Mucosa of gallbladder (tissue), 1 donor: ENCODE measurements around the gene RELN. TPM values are rescaled to one million over a fixed set of nuclear protein-coding genes. Genes with fewer than 3 reads are reported as not detected.

Source experiments
- DNase-seq: peaks from one replicate; pipeline ENCODE4 v3.0.0-alpha.2; 2020; ENCODE audit warnings: low spot score
- total RNA-seq: library from RNA; stranded (reverse); gene quantifications from one replicate; pipeline ENCODE4 v1.2.1, GENCODE V29; 2021
- donor health status: DM: no; HTN: no; CAD: no.

RELN gene
- total RNA-seq, 1 donor from 2014 or later: 1.8 TPM

DNA sequence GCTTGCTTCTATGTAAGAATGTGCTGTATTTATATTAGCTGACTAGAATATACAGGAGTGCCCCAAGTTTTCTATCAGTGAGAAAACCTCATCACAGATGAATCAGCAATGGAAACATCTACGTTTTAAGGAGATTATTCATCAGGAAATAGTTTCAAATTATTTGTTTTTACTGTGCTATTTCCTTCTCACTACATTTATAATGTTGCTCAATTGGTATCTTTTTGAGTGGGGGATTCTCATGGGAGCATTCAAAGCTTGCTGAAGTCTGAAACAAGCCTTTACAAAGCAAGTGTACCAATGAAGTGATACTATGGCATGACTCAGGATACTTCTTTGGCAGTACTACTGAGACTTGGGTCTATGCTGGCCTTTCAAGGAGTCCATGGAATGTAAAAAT, 352.4 kb downstream of the RELN start:
- DNase-seq: no peak

DNA sequence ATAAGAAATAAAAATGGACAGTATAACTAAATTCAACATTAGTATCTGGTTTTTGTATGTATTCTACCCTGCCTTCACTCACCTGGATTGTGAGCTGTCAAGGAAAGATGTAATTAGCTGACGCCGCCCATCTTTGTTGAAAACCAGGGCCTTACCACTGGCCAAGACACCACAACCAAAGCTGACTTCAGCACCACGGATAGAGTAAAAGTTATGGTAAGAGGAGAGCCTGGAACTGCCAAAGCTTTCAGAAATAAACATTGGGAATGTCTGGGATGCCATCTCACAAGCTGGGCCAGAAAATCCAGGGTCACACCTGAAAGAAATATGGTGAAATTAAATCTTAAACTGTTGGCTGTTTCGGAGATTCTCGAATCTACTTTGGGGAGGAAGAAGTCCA, 353.3 kb downstream of the RELN start:
- no peak for DNase-seq

DNA sequence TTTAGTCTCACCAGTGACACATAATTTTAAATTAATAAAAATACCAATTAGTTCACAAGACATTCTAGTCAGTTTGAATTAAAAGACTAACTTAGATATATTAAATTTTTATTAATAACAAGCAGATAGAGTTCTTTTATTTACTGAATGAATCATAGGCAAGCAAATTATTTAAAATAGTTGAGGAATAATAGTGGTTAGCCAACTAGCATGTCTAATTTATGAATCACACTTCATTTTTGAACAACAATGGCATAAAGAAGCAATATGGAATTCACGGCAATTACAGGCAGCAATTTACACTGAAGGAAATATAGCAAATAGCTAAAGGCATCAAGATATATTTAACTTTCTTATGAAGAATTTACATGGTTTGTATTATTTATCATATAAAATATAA, 356.5 kb downstream of the RELN start:
- no peak for DNase-seq

DNA sequence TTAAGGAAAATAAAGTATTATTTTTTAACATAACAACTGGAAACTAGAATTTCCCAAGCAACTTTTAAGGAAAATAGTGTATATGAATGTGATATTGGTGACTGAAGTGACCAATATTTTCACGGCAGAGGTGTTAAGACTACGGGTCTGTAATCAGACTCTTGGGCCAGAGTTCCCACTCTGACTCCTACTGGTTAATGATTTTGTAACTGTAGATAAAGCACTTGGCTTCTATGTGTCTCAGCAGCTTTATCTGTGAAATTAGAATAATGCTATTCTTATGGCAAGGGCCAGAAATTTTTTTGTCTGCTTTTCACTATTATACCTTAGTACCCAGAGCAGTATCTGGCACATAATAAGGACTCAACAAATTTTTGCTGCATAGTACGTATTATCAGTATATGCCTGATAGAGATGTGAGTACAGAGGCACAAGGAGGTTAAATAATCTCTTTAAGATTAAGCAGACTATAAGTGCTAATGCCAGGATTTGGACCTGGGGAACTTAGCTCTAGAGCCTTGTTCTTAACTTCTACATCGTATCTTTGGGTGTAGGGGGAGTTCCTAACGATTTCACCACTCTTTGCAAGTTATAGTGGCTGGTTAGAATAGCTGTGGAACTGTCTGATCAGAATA, 357.3 kb downstream of the RELN start:
- no peak for DNase-seq

DNA sequence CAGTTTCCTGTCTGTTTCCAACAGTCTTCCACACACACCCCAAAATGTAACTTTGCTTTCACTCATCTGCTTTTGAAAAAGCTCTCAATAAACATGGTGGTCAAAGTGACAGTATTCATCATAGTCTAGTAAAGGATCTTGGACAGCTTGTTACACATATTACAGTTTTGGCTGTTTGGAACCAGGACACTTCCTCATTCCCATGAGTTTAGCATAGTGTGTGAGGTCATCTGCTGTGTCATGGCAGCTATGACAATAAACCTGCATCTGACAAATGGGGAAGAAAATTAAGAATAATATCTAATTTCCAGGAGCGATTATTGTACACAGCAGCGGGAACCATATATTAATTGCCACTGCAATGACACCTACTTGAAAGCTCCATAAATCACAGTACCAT, 359.1 kb downstream of the RELN start:
- DNase-seq: no peak

DNA sequence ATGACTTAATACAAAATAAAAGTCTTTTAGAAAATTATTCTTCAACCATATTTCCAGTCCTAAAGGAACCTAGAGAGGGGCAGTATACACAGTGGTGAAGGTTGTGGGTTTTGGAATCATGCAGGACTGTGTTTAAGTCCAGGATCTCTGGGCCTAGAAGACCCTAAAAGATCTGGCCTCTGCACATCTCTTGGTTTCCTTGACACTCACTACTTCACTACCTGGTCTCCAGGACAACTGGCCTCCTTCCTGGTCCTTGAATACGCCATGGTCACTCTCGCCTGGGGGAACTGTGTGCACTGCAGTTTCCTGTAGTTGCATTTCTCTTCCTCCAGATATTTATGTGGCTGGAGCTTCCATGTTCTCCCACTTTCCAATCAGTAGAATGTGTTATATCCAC, 360.7 kb downstream of the RELN start:
- no peak for DNase-seq

DNA sequence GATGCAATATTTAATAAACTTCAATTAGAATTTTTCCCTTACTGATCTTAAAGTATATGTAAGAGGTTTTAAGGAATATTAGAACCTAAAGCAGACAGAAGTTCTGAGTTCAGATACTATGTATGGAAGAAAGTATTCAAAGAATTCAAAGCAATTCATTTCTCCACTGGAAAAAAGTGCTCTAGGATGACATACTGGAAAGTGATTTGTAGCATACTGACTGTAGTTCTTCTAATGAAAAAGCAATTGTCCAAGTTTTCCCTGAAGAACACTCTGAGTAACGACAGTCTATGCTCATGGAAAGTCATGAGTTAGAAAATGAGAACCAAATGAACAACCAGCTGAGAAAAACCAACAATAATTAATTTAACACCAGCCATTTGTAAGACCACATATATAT, 362.7 kb downstream of the RELN start:
- DNase-seq: no peak

DNA sequence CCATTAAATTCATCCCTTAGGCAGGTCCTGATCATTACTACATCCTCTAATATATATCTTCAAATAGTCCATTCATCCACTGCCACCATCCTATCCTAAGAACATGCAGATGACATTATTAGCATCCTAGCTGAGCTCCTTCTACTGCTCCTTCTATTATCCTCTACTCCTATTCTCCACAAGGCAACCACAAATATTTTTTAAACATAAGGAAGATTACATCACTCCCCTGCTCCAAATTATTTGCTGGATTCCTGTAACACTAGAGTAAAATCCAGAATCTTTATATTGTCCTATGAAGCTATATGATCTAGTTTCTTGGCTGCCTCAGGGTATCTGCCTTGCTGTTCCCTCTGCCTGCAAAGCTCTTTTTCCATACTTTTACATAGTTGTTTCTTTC, 367.2 kb downstream of the RELN start:
- no peak for DNase-seq

DNA sequence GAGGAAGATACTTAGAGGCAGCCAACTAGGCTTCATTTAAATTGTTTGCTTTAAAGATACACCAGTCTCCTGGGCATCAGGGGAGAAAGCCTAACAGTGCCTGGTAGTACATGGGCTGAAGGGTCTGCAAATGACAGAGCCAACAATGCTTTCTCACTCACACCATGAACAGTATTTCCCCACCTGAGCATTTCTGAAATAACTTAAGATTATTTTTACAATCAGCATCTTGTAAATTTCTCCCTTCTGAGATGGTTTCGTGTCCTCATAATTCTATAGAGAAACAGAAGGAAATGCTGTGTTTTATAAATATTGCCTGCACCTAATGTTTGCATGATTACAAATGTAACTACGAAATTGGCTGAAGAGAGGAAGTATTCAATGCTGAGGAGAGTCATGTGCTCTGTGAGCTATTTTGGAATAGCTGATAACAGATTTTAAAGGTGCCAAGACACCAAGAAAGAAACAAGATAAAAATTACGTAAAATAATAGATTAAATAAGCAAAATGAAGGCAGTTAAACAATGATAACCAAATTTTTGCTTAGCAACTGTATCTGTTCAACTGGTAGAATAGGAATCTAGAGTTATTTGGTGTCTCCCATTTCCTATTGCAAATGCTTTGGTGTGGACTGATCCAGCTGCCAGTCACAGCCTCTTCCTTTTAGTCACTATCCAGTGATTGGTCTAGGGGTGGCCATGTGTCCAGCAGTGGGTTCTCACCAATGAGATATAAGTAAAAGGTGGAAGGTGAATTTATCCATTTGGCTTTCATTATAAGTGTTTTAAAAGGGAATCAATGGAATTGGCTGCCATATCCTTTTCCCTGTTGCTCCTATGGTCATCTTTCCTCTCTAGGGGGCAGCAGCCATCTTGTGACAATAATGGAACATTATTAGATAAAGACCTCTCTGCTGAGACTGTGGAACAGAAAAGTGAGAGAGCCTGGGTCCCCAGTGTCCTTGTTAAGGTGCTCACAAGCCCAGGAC, 375.5 kb downstream of the RELN start:
- no peak for DNase-seq

DNA sequence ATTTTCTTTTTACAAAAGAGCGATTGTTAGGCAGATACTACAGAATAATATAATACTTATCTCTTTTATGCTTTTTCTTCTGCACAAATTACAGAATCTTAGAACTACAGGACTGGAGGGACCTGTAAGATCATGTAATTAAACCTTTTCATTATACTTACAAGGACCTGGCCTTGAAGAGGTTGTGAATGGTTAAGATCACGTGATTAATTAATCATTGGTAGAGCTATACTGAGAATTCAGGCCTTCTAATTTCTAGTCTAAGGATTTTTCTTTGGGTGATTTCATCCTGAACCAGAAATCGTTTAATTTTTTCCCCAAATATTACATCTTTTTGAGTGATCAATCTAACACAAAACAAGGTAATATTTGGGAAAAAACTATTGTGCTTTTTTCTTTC, 379.7 kb downstream of the RELN start:
- no peak for DNase-seq

DNA sequence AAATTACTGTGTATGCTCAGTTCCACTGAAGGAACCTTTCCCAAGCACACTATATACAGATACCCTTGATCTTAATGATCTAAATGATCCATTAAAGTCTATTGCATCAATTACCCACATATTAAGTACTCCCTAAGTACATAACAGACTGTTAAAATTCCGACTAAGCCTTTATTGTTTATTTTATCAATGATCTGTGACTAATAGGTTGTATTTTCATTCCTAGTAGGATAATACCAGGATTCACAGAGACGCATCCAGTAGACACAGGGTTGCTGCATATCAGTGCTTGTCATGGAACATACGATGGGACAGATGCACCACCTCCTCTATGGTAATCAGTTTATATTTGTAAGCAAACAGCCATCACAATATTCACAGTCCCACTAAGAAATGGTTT, 383.8 kb downstream of the RELN start:
- DNase-seq: no peak

DNA sequence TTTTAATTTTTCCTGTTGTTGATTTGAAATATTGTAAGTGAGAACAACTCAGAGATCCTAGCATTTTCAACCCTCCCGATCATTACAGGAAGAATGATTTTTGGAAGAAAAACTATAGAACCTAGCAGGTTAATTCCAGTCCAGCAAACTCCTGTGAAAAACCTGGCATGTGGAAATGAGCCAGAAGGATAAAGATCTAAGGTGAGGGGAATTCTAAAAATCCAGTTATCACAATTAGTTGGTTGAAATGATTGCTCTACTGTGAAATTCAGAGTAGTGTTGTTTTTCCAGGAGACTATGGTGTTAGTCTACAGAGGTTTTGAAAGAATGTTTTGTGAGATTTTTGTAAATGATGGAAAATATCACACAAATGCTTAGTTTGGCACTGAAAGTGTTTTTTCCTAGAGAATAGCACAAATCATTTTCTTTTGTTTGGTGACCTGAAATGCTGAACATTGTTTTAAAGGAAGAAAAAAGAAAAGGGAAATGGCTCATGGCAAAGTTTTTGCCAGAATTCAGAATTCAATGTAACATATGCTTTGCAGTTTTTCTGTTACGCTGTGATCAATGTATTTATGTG, 391.0 kb downstream of the RELN start:
- no peak for DNase-seq

DNA sequence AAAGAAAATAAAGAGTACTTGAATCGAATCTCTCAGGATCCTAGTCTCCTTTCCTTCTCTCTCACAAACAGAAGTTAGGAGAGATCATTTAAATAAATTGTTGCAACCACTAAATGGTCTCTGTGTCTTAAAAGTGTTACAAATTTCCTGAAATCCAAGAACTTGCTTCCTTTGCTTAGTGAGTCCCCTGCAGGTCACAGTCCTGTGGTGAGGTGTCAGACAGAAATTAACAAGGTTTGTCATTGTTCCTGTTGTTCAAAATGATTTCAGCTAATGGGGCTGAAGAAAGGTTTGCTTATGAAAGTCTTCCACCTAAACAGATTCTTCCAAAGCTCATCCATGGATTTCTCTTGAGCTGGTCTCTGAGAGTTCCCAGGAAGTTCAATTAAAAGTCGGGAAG, 391.9 kb downstream of the RELN start:
- DNase-seq: no peak

DNA sequence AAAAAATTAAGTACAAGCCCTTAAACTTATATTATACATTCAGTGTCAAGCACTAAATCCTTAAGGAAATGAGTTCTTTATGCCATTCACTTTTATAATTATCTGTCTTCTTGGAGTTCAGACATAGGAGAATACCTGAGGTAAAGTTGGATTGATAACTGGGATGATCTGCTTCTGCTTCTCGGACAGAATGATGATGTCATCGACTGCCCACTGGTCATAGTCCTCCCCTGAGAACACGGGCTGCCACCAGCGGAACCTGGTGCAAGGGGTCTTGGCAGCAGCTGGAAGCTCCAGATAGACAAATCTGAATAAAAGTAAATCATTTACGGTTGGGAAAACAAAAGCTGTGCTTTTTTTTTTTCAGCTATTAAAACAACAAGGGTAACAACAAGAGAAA, 395.3 kb downstream of the RELN start:
- no peak for DNase-seq

DNA sequence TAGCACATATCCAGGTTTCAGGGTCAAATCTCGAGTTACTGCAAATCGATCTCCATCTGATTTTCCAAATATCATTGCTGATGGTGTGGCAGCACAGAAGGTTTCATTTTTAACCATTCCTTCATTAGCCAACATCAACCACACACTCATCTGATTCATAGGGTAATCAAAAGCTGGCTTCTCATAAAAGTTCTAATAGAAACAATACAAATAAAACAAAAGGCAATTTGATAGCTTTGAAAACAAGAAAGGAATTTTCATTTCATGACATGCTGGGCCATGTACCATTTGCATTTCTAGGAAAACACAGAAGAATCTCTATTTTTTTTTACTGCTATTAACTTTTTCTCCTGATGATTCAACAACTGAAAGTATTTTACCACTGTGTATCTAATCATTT, 395.8 kb downstream of the RELN start:
- DNase-seq: no peak

DNA sequence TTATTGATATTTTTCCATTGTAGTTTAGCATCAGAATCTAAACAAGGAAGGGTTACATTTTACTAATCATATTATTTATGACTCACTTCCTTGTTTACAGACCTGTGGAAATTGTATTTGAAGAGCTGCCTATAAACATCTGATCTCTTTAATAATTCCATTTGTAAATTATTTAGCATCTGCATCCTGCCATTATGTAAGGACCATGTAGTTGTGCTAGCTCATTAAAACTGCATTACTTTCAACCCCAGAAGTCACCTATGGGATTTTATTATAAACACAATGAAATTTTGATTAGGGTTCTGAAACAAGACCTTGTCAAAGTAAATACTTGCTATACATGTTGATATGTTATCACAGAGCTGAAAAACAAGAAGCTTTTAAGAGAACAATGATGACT, 396.6 kb downstream of the RELN start:
- no peak for DNase-seq

DNA sequence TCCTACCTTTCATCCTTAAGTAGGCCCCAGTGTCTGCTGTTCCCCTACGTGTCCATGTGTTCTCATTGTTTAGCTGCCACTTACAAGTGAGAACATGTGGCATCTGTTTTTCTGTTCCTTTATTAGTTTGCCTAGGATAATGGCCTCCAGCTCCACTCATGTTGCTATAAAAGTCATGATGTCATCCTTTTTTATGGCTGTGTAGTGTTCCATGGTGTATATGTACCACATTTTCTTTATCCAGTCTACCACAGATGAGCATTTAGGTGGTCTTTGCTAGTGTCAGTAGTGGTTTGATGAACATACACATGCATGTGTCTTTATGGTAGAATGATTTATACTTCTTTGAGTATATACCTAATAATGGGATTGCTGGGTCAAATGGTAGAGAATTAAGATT, 397.3 kb downstream of the RELN start:
- DNase-seq: no peak

DNA sequence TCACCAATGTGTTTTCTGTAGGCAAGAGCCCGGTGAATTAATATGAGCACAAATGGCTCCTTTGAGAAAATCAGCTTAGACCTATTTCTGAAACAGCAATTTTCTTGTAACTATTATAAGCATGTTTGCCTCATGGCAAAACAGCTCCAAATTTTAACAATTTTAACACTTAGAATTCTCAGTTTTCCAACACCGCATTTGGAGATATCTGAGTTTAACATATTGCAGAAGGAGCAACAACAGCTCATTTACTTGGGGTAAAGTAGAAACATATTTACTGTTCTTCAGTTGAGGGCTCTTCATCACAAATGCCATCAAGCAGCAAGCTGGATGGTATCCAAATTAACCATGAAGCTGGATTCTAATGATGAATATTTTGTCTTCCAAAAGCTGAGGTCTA, 409.4 kb downstream of the RELN start:
- DNase-seq: no peak

DNA sequence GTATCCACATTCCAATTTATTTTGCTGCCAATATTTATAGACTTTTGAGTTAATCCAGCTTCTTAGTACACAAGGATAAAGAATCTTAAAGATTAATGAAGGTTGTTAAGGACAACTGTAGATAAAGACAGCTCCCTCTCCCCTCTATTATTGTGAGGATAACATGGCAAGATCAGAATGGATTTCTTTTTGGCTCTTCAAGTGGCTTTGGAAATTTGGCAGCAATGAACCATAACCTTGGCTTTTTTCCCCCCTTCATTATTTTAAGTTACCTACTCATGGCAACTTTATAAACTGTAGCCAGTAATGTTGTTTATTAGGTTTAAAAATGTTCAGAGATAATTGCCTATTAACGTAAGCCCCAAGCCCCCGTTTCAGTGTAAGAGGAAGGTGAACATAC, 412.4 kb downstream of the RELN start:
- no peak for DNase-seq

DNA sequence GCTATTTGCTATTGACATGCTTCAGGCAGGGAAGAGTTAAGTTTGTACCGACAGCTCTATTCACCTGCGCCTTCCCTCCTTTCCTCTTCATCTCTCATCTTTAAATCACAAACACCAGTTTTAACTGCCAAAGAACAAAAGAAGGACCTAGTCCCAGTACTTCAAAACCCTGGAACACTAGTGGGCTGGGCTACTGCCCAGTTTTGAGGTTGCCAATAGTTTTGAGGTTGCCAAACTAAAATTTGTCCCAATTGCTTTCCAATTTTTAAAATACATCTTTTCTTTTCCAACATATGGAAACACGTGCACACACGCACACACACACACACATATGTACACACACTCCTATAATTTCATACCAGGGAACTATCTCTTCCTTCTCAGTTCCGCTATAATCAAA, 412.8 kb downstream of the RELN start:
- no peak for DNase-seq

DNA sequence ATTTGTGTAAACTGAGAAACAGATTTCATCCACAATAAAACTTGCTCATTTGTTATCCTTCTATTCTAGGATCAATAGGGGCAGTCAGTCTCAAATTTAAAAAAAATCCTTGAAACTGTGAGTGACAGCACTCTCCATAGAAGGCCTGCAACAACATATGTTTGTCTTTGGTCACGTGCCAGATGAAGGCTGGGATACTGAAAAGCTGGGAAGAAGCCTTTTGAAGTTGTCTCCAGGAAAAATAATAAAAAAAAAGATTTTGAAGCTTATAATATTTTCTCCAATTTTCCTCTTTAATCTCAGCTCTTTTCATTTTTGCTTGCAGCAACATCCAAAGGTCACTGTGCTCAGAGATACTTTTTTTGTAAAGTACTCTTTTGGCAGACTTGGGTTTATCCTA, 414.9 kb downstream of the RELN start:
- no peak for DNase-seq

DNA sequence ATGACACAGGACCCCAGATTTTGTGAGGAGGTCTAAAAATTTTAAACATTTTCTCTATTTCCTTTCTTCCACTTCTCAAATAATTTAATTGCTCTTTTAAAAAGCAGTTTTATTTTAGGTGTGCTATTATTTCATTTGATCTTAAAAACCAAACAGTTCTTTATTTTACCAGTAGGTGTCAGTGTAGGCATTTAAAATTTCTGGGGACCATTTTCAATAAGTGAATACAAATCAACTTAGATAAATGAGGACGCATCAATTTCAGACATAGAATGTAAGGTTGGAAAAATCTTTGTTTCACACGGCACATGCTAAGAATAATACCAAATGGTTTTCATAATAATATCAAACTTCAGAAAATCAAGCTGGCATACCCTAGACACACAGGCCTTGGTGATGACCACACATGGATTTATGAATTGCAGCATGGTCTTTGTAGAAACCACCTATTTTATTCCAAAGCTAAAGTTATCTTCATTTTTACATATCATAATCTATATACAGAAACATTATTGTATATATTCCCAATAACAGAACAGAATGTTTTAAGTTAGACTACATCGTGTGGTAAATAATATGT, 415.9 kb downstream of the RELN start:
- DNase-seq: no peak

DNA sequence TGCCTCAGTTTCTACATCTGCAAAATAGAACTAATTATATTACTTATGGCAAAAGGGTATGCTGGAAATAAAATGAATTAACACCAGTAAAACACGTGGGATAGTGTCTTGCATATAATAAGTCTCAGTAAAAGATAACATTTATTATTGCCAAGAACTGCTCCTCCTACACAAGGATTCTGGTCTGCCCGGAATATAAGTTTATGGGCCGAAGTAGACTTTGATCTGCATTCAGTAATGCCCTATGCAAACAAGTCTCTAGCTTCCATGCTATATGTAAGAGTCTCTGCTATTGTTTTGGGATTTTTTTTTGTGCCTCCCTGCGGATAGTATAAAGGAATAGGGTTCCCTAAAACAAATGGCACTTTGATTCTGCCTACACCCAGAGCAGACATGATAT, 417.9 kb downstream of the RELN start:
- no peak for DNase-seq
